Measurements from ENCODE around the gene GFM1. TPM values are rescaled to one million over a fixed set of nuclear protein-coding genes. Genes with fewer than 3 reads are reported as not detected.

Gene GFM1
- total and polyA plus RNA-seq, 9 donors = 13.5 to 40.0 (median 29.7) TPM

GRCh38 chr3:158642474-158643210 is 1.7 kb upstream of the GFM1 start:
- DNase-seq = no peak
- Histone ChIP-seq H3K4me1 (ENCODE audit: insufficient read depth) (no peaks in the 10 kb centered on the region), H3K4me3 (no peak overlapping the region), H3K27me3 (no peaks in the 10 kb centered on the region), H3K27ac (no peak overlapping the region), H3K9me3 (no peaks in the 10 kb centered on the region), H3K36me3 (no peaks in the 10 kb centered on the region)
- no peak for TF ChIP-seq POLR2A (IDR thresholded peaks at IDR 0.05)
- TF ChIP-seq EP300 (IDR thresholded peaks at IDR 0.05) = no peak
- TF ChIP-seq, protein P1, sequence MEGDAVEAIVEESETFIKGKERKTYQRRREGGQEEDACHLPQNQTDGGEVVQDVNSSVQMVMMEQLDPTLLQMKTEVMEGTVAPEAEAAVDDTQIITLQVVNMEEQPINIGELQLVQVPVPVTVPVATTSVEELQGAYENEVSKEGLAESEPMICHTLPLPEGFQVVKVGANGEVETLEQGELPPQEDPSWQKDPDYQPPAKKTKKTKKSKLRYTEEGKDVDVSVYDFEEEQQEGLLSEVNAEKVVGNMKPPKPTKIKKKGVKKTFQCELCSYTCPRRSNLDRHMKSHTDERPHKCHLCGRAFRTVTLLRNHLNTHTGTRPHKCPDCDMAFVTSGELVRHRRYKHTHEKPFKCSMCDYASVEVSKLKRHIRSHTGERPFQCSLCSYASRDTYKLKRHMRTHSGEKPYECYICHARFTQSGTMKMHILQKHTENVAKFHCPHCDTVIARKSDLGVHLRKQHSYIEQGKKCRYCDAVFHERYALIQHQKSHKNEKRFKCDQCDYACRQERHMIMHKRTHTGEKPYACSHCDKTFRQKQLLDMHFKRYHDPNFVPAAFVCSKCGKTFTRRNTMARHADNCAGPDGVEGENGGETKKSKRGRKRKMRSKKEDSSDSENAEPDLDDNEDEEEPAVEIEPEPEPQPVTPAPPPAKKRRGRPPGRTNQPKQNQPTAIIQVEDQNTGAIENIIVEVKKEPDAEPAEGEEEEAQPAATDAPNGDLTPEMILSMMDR (IDR thresholded peaks at IDR 0.05) = no peak
- 85 to 89% (median 88%) methylated on average over 6 of the region's 6 CpGs for WGBS, 3 donors
- intact Hi-C loops (cut with DNase I) = no loop called here

DNA sequence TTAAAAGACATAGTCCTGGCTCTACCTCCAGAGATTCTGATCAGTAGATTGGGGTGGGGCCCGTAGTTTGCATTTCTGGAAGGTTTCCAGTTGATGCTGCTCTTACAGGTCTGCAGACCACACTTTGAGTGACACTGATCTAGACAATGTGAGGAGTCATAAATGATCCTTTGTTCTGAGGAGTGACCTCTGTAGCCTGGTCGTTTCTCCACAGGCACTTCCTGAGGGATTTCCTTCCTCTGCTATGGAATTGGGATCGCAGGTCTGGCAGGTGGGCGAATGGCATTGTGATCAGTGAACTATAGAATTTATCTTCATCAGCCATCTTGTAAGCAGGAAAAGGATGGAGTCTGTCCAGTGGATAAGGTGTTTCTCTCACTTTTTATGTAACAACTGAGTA is 5.5 kb downstream of the GFM1 start:
- Histone ChIP-seq H3K9me3 (no peaks in the 10 kb centered on the region), H3K27ac (no peak overlapping the region), H3K27me3 (no peaks in the 10 kb centered on the region), H3K4me3 (no peak overlapping the region), H3K4me1 (ENCODE audit: insufficient read depth) (no peaks in the 10 kb centered on the region), H3K36me3 (no peaks in the 10 kb centered on the region)
- intact Hi-C loops (cut with DNase I) = loop anchor here in 1 of 4 donors (10.0 kb wide), 1 partner anchor 155 kb away; the partner anchor contains the start of gene MFSD1
- WGBS, 3 donors = 76 to 80% (median 77%) methylated on average over 4 of the region's 4 CpGs
- TF ChIP-seq EP300 (IDR thresholded peaks at IDR 0.05) (no peak), POLR2A (IDR thresholded peaks at IDR 0.05) (no peak)
- TF ChIP-seq, protein P1 (IDR thresholded peaks at IDR 0.05) = no peak
- no peak for DNase-seq

DNA sequence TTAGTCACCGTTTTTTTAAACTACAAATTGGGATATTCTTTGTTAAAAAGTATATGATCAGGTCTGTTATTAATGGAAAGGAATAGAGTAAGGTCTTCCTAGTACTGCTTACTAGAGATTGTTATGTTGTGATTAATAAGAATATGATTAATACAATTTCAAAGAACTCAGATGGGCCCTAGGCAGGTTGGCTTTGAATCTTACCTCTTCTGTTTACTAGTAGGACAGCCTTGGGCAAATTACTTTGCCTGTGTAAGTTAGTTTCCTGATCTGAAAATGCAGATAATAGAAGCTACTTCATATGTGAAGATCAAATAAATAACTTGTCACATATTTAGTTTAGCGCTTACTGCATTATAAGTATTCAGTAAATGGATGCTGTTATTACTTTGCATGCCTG is 6.9 kb downstream of the GFM1 start:
- Histone ChIP-seq H3K27ac (no peak overlapping the region), H3K4me3 (no peak overlapping the region), H3K27me3 (no peaks in the 10 kb centered on the region), H3K4me1 (ENCODE audit: insufficient read depth) (no peaks in the 10 kb centered on the region), H3K9me3 (no peaks in the 10 kb centered on the region), H3K36me3 (no peaks in the 10 kb centered on the region)
- no peak for TF ChIP-seq EP300 (IDR thresholded peaks at IDR 0.05)
- TF ChIP-seq POLR2A (IDR thresholded peaks at IDR 0.05) = no peak
- TF ChIP-seq, protein P1 (IDR thresholded peaks at IDR 0.05) = no peak
- 92 to 94% (median 93%) methylated on average over 2 of the region's 2 CpGs for WGBS, 3 donors
- DNase-seq = no peak
- intact Hi-C loops (cut with DNase I) = loop anchor here in 1 of 4 donors (10.0 kb wide), 1 partner anchor 154 kb away; the partner anchor contains the start of gene MFSD1

DNA sequence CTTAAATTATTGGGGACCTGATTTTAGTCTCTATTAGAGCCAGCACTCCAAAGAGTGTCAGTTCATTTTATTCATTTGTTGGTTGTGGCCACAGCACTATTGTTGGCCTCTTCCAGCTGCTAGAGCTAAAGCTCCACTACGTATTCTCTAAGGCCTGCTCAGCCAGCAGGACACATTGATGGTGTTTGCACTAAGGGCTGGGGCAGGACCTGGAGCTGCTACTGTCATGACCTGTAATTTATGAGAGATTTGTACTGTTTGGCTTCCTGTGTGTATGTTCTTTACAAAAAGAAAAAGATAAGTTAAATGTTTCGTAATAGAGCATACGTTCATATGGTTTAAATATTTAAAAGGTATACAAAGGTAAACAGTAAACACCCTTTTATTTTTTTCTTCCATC is 8.1 kb downstream of the GFM1 start:
- 84 to 90% (median 89%) methylated on average over 3 of the region's 3 CpGs for whole genome bisulfite sequencing, 3 donors
- Histone ChIP-seq H3K4me1 (ENCODE audit: insufficient read depth) (no peaks in the 10 kb centered on the region), H3K27me3 (no peaks in the 10 kb centered on the region), H3K36me3 (no peaks in the 10 kb centered on the region), H3K27ac (no peak overlapping the region), H3K9me3 (no peaks in the 10 kb centered on the region), H3K4me3 (no peak overlapping the region)
- intact Hi-C loops (cut with DNase I) = loop anchor here in 1 of 4 donors (10.0 kb wide), 1 partner anchor 152 kb away; the partner anchor contains the start of gene MFSD1
- DNase-seq = no peak
- TF ChIP-seq EP300 (IDR thresholded peaks at IDR 0.05) (no peak), POLR2A (IDR thresholded peaks at IDR 0.05) (no peak)
- TF ChIP-seq, protein P1 (IDR thresholded peaks at IDR 0.05) = no peak

Data from ovary (tissue), 9 donors.